ELF-1 (cell line): ENCODE measurements around the gene ATP5ME.
"Not testable (repeated sequence)": the region's sequence is repeated elsewhere in the genome, so short reads cannot be mapped to it uniquely, and the experiment has no call there.

Source experiments
- DNase-seq: peaks from one replicate; pipeline ENCODE4 v3.0.0-alpha.2; 2016; ENCODE audit warnings: low read depth, low spot score

ATP5ME gene

DNA sequence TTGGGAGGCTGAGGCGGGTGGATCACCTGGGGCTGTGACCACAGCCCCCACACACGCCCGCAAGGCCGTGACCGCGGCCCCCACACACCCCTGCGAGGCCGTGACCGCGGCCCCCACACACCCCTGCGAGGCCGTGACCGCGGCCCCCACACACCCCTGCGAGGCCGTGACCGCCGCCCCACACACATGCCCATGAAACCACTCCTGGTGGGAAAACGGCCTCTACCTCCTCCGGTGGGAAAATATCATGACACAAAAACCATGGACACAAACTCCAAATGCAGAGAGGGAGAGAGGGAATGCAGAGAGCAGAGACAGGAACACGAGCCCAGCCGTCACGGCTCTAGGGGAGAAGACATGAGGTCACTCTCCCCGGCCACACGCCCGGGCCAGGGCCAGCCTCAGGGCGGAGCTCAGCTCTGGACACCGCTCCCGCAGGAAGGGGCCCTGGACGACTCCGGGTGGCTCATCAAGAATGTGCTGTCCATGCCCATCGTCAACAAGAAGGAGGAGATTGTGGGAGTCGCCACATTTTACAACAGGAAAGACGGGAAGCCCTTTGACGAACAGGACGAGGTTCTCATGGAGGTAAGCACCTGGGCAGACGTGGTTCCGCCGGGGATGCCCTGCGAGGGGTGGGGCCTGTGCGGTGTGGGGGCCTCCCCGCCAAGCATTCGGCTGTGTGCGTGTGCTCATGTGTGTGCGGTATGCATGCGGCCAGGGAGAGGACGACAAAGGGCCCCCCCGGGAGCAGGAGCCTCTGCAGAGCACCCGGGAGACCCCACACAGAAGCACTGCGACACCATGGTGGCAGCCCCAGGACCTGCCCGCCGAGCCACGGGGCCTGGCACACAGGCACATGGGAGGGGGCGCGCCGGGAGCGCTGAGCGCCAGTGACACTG is 17.4 kb downstream of the ATP5ME start:
- peak; percentile 71 for DNase-seq

DNA sequence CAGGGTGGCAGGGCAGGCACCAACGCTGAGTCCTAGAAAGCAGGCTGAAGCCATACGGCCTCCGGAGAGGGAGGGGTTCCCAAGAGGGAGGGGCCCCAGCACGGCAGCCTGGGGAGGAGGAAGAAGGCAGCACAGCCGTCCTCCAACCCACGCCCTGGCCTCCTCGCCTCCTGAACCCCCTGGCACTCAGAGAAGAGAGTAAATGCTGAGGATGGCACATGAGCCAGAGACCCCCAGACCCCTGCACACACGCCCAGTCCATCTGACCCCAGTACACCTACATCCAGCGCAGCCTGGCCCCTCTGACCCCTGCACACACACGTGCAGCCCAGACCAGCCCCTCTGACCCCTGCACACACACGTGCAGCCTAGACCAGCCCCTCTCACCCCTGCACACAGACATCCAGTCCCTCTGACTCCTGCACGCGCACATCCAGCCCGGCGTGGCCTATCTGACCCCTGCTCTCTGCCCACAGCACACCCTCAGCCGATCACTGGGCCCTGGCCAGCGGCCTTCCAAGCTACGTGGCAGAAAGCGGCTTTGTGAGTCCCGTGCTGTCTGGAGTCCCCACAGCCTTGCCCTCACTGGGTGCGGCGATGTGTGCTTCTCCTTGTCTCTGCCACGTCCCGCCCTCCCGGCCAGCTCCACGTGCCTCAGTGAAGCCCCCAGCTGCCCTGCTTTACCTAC is 18.5 kb downstream of the ATP5ME start:
- no peak for DNase-seq

DNA sequence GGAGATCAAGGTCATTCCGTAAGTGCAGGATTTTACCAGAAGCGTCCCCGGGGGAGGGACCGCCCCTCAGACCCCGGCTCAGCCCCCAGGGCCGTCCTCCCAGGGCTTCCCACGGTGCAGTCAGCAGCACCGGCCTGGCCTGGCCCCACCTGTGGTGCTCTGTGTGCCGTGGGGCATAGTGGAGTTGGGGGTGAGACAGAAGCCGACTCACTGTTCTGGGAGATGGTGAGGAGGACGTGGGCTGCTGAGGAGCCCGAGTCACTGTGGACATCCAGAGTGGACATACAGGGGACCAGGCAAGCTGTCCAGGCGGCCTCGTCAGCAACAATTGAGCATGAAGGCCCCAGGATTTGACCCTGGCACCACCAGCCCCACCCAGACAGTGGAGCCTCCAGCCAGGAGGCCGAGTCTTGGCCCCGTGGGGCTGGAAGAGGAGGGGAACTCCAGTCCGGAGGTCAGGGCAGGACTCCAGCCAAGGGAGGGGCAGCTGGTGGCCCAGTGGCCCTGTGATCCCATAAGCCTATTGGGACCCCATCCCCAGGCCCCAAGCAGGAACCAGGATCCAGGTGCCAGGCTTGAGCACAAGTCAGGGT is 19.1 kb downstream of the ATP5ME start:
- DNase-seq: no peak

DNA sequence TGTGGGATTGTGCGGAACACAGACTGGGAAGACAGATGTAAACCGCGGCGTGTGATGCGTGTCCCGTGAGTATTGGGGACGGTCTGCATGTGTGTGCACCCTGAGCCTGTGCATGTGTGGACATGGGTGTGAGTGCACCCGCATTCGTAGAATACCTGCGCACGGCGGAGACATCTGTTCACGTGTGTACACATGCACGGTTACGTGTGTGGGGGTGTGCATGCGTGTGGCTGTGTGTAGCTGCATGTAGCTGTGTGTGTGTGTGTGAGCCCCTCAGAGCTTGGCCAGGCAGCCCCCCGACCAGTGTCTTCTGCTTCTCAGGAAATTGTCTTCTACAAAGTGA is 19.6 kb downstream of the ATP5ME start:
- DNase-seq: no peak

- no peak for DNase-seq
Observed at GRCh38 chr4:653831-654502, 20.1 kb downstream of the ATP5ME start.

GRCh38 chr4:653080-653821 is 20.8 kb downstream of the ATP5ME start:
- DNase-seq: no peak

DNA sequence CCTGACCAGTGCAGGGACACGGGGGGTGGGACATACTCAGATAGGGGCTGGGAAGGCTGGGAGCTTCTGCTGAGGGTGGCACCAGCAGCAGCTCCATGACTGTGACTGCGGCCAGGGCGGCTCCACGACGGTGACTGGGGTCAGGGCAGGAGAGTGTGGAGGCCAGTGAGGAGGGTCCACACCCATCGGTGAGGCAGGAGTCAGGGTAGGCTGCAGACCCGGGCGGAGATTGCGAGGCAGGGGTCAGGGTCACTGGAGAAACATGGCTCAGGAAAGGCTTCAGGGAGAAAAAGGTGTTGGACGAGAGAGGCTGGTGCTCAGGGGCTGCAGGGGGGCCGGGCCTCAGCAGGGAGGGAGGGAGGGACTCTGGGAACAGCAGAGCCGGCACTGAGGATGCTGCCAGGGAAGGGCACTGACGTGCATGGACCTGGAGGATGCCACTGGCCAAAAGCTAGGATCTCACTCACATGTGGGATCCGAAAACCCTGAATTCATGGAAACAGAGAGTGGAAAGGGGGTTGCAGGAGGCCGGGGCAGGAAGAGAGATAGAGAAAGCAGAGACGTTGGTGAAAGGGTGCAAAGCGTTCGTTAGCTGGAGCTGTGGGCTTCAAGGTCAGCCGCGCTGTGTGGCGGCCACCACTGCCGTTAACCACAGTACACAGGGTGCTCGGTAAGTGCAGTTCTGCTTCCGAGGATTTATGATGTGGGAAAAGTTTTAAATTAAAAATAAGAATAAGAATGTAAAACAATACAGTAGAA is 22.0 kb downstream of the ATP5ME start:
- DNase-seq: no peak

- no peak for DNase-seq
Observed at GRCh38 chr4:650951-651883, 22.9 kb downstream of the ATP5ME start.

GRCh38 chr4:650461-650860 is 23.6 kb downstream of the ATP5ME start:
- DNase-seq: no peak

GRCh38 chr4:649751-650310 is 24.2 kb downstream of the ATP5ME start:
- DNase-seq: no peak

GRCh38 chr4:649293-649625 is 24.8 kb downstream of the ATP5ME start:
- DNase-seq: no peak

GRCh38 chr4:648579-649292 is 25.3 kb downstream of the ATP5ME start:
- DNase-seq: peak; percentile 60

GRCh38 chr4:647481-647880 is 26.6 kb downstream of the ATP5ME start:
- no peak for DNase-seq

GRCh38 chr4:646460-646859 is 27.6 kb downstream of the ATP5ME start:
- DNase-seq: peak; percentile 66

DNA sequence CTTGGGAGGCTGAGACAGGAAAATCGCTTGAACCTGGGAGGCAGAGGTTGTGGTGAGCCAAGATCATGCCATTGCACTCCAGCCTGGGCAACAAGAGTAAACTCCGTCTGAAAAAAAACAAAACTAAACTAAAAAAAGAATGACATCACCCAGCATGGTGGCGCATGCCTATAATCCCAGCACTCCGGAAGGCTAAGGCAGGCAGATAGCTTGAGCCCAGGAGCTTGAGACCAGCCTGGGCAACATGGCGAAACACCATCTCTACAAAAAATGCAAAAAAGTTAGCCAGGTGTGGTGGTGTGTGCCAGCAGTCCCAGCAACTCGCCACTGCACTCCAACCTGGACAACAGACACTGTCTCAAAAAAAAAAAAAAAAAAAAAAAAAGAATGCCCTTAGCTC is 31.7 kb downstream of the ATP5ME start:
- DNase-seq: not testable (repeated sequence)

GRCh38 chr4:637536-638280 is 36.4 kb downstream of the ATP5ME start:
- no peak for DNase-seq

DNA sequence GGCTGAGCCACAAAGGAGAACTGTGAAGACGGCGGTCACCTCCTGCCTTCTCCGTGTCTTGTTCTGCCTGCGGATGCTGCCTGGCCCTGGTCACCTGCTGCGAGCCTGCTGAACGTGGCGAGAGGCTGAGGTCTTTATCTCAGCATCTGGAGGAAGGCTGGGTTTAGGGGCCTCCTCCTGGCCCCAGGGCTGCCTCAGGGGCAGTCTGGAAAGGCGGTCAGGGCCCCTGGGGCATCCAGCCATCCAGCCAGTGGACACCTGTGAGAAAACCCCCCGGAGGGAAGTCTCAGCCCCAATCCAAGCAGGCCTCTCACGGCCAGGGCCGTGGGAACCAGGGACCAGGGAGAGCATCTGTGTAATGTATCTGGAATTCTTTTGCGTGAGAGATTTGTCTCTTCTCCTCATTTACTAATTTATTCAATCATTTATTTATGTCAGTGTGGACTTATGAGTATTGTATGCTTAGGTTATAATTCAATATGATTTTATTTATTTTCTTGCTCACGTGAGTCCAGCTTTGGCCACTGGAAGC is 37.4 kb downstream of the ATP5ME start:
- no peak for DNase-seq
